Measurements from ENCODE around the gene WDR35.

DNA sequence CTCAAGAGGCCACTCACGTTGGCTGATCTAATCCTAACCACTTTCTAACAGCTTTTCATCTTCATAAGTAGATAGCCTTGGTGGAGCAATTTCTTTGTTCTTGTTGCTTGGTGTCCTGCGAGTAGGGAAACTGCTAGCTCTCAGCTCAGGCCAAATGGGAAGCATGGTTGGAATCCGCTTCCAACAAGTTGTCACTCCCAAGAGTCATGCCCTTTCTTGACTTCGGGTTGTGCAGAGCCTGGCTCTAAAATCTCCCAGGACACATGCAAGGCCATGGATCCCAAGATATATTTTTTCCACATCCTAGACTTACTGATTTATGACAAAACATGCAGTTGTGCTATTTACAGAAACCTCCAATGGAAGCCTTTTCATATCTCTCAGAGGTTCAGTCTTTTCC is 29.8 kb upstream of the WDR35 start:
- TF ChIP-seq FOXM1 (IDR thresholded peaks at IDR 0.05; ENCODE audit: borderline replicate concordance) (no peak), SUZ12 (IDR thresholded peaks at IDR 0.05) (no peak), ARNT (IDR thresholded peaks at IDR 0.05) (no peak), HDGF (IDR thresholded peaks at IDR 0.05; ENCODE audit: borderline replicate concordance) (no peak), FOXA1 (IDR thresholded peaks at IDR 0.05) (no peak), LEF1 (IDR thresholded peaks at IDR 0.05; ENCODE audit: borderline replicate concordance) (no peak), FOXK2 (IDR thresholded peaks at IDR 0.05) (no peak), SP1 (IDR thresholded peaks at IDR 0.05) (no peak), BHLHE40 (IDR thresholded peaks at IDR 0.05; ENCODE audit: borderline replicate concordance) (no peak), L3MBTL2 (conservative IDR thresholded peaks at IDR 0.05) (no peak), TARDBP (IDR thresholded peaks at IDR 0.05) (no peak)
